ENCODE results near the gene CCDC170.
"Not testable (repeated sequence)": the region's sequence is repeated elsewhere in the genome, so short reads cannot be mapped to it uniquely, and the experiment has no call there.

The CCDC170 gene

GRCh38 chr6:151544453-151544852 lies 50.6 kb downstream of the CCDC170 start:
- Histone ChIP-seq H3K36me3 (ENCODE audit: insufficient read depth, insufficient read length, low read length) (no peaks in the 10 kb centered on the region), H3K27me3 (ENCODE audit: insufficient read depth, insufficient read length) (no peaks in the 10 kb centered on the region), H3K9me3 (ENCODE audit: insufficient read depth, low read length) (no peaks in the 10 kb centered on the region), H3K9ac (ENCODE audit: insufficient read length, low read depth) (no peak overlapping the region), H3K4me1 (ENCODE audit: insufficient read depth, insufficient read length) (no peaks in the 10 kb centered on the region), H3K4me3 (ENCODE audit: insufficient read length, low read depth) (no peak overlapping the region)
- TF ChIP-seq SUZ12 (IDR thresholded peaks at IDR 0.05; ENCODE audit: extremely low read depth, insufficient read depth, insufficient read length): no peak
- TF ChIP-seq ZNF274 (IDR thresholded peaks at IDR 0.05; ENCODE audit: low read depth, low read length): no peak
- TF ChIP-seq YY1 (IDR thresholded peaks at IDR 0.05; ENCODE audit: insufficient read depth, insufficient read length): no peak
- DNase-seq (ENCODE audit: low read depth, low spot score): no peak

GRCh38 chr6:151544884-151545283 lies 51.1 kb downstream of the CCDC170 start:
- not testable (repeated sequence) for H3K4me3 ChIP-seq (ENCODE audit: insufficient read length, low read depth); H3K9me3 ChIP-seq (ENCODE audit: insufficient read depth, low read length); H3K27me3 ChIP-seq (ENCODE audit: insufficient read depth, insufficient read length); H3K9ac ChIP-seq (ENCODE audit: insufficient read length, low read depth); DNase-seq (ENCODE audit: low read depth, low spot score); H3K36me3 ChIP-seq (ENCODE audit: insufficient read depth, insufficient read length, low read length); H3K4me1 ChIP-seq (ENCODE audit: insufficient read depth, insufficient read length)

- Histone ChIP-seq H3K27me3 (ENCODE audit: insufficient read depth, insufficient read length) (no peaks in the 10 kb centered on the region), H3K36me3 (ENCODE audit: insufficient read depth, insufficient read length, low read length) (no peaks in the 10 kb centered on the region), H3K9ac (ENCODE audit: insufficient read length, low read depth) (no peak overlapping the region), H3K4me3 (ENCODE audit: insufficient read length, low read depth) (no peak overlapping the region), H3K4me1 (ENCODE audit: insufficient read depth, insufficient read length) (no peaks in the 10 kb centered on the region), H3K9me3 (ENCODE audit: insufficient read depth, low read length) (no peaks in the 10 kb centered on the region)
- no peak for DNase-seq (ENCODE audit: low read depth, low spot score)
- TF ChIP-seq ZNF274 (IDR thresholded peaks at IDR 0.05; ENCODE audit: low read depth, low read length) (no peak), SUZ12 (IDR thresholded peaks at IDR 0.05; ENCODE audit: extremely low read depth, insufficient read depth, insufficient read length) (no peak), YY1 (IDR thresholded peaks at IDR 0.05; ENCODE audit: insufficient read depth, insufficient read length) (no peak)
Observed at GRCh38 chr6:151546941-151547659, 53.3 kb downstream of the CCDC170 start.

GRCh38 chr6:151548201-151548600 lies 54.4 kb downstream of the CCDC170 start:
- Histone ChIP-seq H3K36me3 (ENCODE audit: insufficient read depth, insufficient read length, low read length) (no peaks in the 10 kb centered on the region), H3K9ac (ENCODE audit: insufficient read length, low read depth) (no peak overlapping the region), H3K4me3 (ENCODE audit: insufficient read length, low read depth) (no peak overlapping the region), H3K9me3 (ENCODE audit: insufficient read depth, low read length) (no peaks in the 10 kb centered on the region), H3K27me3 (ENCODE audit: insufficient read depth, insufficient read length) (no peaks in the 10 kb centered on the region), H3K4me1 (ENCODE audit: insufficient read depth, insufficient read length) (no peaks in the 10 kb centered on the region)
- DNase-seq (ENCODE audit: low read depth, low spot score): no peak
- no peak for TF ChIP-seq SUZ12 (IDR thresholded peaks at IDR 0.05; ENCODE audit: extremely low read depth, insufficient read depth, insufficient read length)
- no peak for TF ChIP-seq ZNF274 (IDR thresholded peaks at IDR 0.05; ENCODE audit: low read depth, low read length)
- no peak for TF ChIP-seq YY1 (IDR thresholded peaks at IDR 0.05; ENCODE audit: insufficient read depth, insufficient read length)

GRCh38 chr6:151549790-151550189 lies 56.0 kb downstream of the CCDC170 start:
- no peaks in the 10 kb centered on the region for H3K4me1 ChIP-seq (ENCODE audit: insufficient read depth, insufficient read length)
- no peak for TF ChIP-seq ZNF274 (IDR thresholded peaks at IDR 0.05; ENCODE audit: low read depth, low read length)
- no peak for TF ChIP-seq YY1 (IDR thresholded peaks at IDR 0.05; ENCODE audit: insufficient read depth, insufficient read length)
- no peak for TF ChIP-seq SUZ12 (IDR thresholded peaks at IDR 0.05; ENCODE audit: extremely low read depth, insufficient read depth, insufficient read length)

GRCh38 chr6:151550618-151551017 lies 56.8 kb downstream of the CCDC170 start:
- TF ChIP-seq ZNF274 (IDR thresholded peaks at IDR 0.05; ENCODE audit: low read depth, low read length) (no peak), YY1 (IDR thresholded peaks at IDR 0.05; ENCODE audit: insufficient read depth, insufficient read length) (no peak), SUZ12 (IDR thresholded peaks at IDR 0.05; ENCODE audit: extremely low read depth, insufficient read depth, insufficient read length) (no peak)
- no peak overlapping the region for H3K9ac ChIP-seq (ENCODE audit: insufficient read length, low read depth)
- H3K27me3 ChIP-seq (ENCODE audit: insufficient read depth, insufficient read length): no peaks in the 10 kb centered on the region
- no peak for DNase-seq (ENCODE audit: low read depth, low spot score)
- H3K4me1 ChIP-seq (ENCODE audit: insufficient read depth, insufficient read length): no peaks in the 10 kb centered on the region
- no peak overlapping the region for H3K4me3 ChIP-seq (ENCODE audit: insufficient read length, low read depth)
- no peaks in the 10 kb centered on the region for H3K36me3 ChIP-seq (ENCODE audit: insufficient read depth, insufficient read length, low read length)
- H3K9me3 ChIP-seq (ENCODE audit: insufficient read depth, low read length): no peaks in the 10 kb centered on the region

More at GRCh38 chr6:151549790-151550189, 56.0 kb downstream of the CCDC170 start:
- H3K9me3 ChIP-seq (ENCODE audit: insufficient read depth, low read length): no peaks in the 10 kb centered on the region
- H3K4me3 ChIP-seq (ENCODE audit: insufficient read length, low read depth): no peak overlapping the region
- H3K9ac ChIP-seq (ENCODE audit: insufficient read length, low read depth): no peak overlapping the region
- H3K36me3 ChIP-seq (ENCODE audit: insufficient read depth, insufficient read length, low read length): no peaks in the 10 kb centered on the region
- no peaks in the 10 kb centered on the region for H3K27me3 ChIP-seq (ENCODE audit: insufficient read depth, insufficient read length)
- no peak for DNase-seq (ENCODE audit: low read depth, low spot score)

- no peak for DNase-seq (ENCODE audit: low read depth, low spot score)
- Histone ChIP-seq H3K4me3 (ENCODE audit: insufficient read length, low read depth) (no peak overlapping the region), H3K4me1 (ENCODE audit: insufficient read depth, insufficient read length) (no peaks in the 10 kb centered on the region), H3K9ac (ENCODE audit: insufficient read length, low read depth) (no peak overlapping the region), H3K27me3 (ENCODE audit: insufficient read depth, insufficient read length) (no peaks in the 10 kb centered on the region), H3K36me3 (ENCODE audit: insufficient read depth, insufficient read length, low read length) (no peaks in the 10 kb centered on the region), H3K9me3 (ENCODE audit: insufficient read depth, low read length) (no peaks in the 10 kb centered on the region)
- TF ChIP-seq SUZ12 (IDR thresholded peaks at IDR 0.05; ENCODE audit: extremely low read depth, insufficient read depth, insufficient read length) (no peak), YY1 (IDR thresholded peaks at IDR 0.05; ENCODE audit: insufficient read depth, insufficient read length) (no peak), ZNF274 (IDR thresholded peaks at IDR 0.05; ENCODE audit: low read depth, low read length) (no peak)
Observed at GRCh38 chr6:151551223-151551857, 57.5 kb downstream of the CCDC170 start.

Data from NT2/D1 (cell line).